Purkinje cell (primary cell): Measurements from ENCODE around the gene ARHGEF1. TPM values are rescaled to one million over a fixed set of nuclear protein-coding genes. Genes with fewer than 3 reads are reported as not detected.

Experiments
- polyA plus RNA-seq: library from polyadenylated mRNA; unstranded; fragments of >200 nt; fragmentation: Nextera tagmentation; gene quantifications from 2 replicates; pipeline ENCODE4 v1.2.1, GENCODE V29; 2014

The ARHGEF1 gene
- 0.46 and 0.52 TPM in 2 replicates for polyA plus RNA-seq

GRCh38 chr19:41882568-41883462, at the start of gene ARHGEF1:
TSS of gene ARHGEF1 (plus strand) at chr19:41883184. CDS start at chr19:41888083, 4,899 bp downstream.

GRCh38 chr19:41844601-41845000, 38.4 kb upstream of the ARHGEF1 start, which contains the start of gene LYPD4:
TSS of gene LYPD4 (minus strand) at chr19:41844683. CDS start at chr19:41839285, 5,398 bp downstream.

GRCh38 chr19:41845001-41845050, 38.2 kb upstream of the ARHGEF1 start, which contains the start of gene DMRTC2:
TSS of gene DMRTC2 (plus strand) at chr19:41845042. CDS start at chr19:41847429, 2,387 bp downstream.

GRCh38 chr19:41859618-41860418, 23.2 kb upstream of the ARHGEF1 start, which contains the start of gene RPS19:
TSS of gene RPS19 (plus strand) at chr19:41860255. CDS start at chr19:41860775, 520 bp downstream.

DNA sequence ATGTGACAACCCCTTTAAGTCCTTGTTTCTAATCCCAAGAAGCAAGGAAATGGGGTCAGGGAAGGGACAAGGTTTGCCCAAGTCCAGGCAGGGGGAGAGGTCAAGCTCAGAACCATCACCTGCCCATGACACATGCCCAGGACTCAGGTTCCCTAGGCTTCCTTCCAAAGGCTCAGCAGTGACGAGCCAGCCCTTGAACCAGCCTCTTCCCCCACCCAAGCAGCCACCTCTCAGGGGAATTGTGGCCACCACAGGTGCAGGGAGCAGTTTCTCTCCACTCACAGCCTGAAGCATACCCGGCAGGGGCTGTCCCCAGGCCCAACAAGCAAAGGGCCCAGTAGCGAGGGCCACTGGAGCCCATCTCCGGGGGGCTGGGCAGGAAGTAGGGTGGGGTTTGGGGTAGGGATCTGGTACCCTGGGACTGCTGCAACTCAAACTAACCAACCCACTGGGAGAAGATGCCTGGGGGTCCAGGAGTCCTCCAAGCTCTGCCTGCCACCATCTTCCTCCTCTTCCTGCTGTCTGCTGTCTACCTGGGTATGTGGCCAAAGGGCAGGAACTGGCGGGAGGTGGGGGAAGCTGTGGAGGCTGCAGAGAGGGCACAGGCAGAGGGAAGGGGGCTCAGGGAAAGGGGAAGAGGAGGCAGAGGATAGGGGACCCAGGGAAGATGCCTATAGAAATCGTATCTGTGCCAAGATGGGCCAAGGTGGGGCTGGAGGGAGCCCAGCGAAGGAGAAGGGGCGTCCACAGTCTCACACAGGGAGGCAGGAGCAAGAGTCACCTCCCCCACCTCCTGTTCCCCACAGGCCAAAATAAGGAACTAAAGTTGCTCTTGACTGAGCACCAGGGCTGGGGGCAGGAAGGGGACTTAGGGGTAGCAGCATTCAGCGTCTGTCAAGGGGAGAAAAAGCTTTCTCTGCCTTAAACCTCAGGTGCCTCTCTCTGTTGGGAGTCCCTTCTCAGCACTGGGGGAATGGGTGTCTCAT, 5.8 kb upstream of the ARHGEF1 start, which contains the start of gene CD79A:
CD79A (plus strand) TSS at position 433 of the 986 bp plus-strand sequence; CDS start at position 459, 26 bp downstream.

GRCh38 chr19:41928221-41928683, 45.3 kb downstream of the ARHGEF1 start, which contains the start of gene ERFL:
TSS of gene ERFL (minus strand) at chr19:41928449. CDS start at chr19:41912919, 15,530 bp downstream.

Other genes with a start within 250 kb of the ARHGEF1 start
- 2.4 TPM in 1 of 2 replicates, not detected in the other for gene CEACAM7, start 194.9 kb upstream of the ARHGEF1 start, polyA plus RNA-seq
- gene CEACAM5, start 174.6 kb upstream of the ARHGEF1 start, polyA plus RNA-seq = not detected in 2 replicates
- gene CEACAM6, start 127.7 kb upstream of the ARHGEF1 start, polyA plus RNA-seq = not detected in 2 replicates
- gene CEACAM3, start 86.6 kb upstream of the ARHGEF1 start, polyA plus RNA-seq = not detected in 2 replicates
- gene LYPD4, start 38.5 kb upstream of the ARHGEF1 start, polyA plus RNA-seq = not detected in 2 replicates
- gene DMRTC2, start 38.1 kb upstream of the ARHGEF1 start, polyA plus RNA-seq = not detected in 2 replicates
- 1,193 and 1,462 TPM in 2 replicates for gene RPS19, start 22.9 kb upstream of the ARHGEF1 start, polyA plus RNA-seq
- gene CD79A, start 5.9 kb upstream of the ARHGEF1 start, polyA plus RNA-seq = not detected in 2 replicates
- not detected in 2 replicates for gene ERFL, start 45.3 kb downstream of the ARHGEF1 start, polyA plus RNA-seq
- gene RABAC1, start 76.1 kb downstream of the ARHGEF1 start, polyA plus RNA-seq = 148 and 157 TPM in 2 replicates
- gene ATP1A3, start 111.0 kb downstream of the ARHGEF1 start, polyA plus RNA-seq = 128 and 179 TPM in 2 replicates
- 0.29 and 0.40 TPM in 2 replicates for gene GRIK5, start 187.0 kb downstream of the ARHGEF1 start, polyA plus RNA-seq
- 1.5 and 1.8 TPM in 2 replicates for gene ZNF574, start 193.0 kb downstream of the ARHGEF1 start, polyA plus RNA-seq
- gene POU2F2, start 249.3 kb downstream of the ARHGEF1 start, polyA plus RNA-seq = 0.56 TPM in 1 of 2 replicates, not detected in the other